GM23338 (cell line): ENCODE results near the gene RPUSD3. TPM values are rescaled to one million over a fixed set of nuclear protein-coding genes. Genes with fewer than 3 reads are reported as not detected.

ENCODE experiments used
- ATAC-seq: fragments of 200-7000 bp; cut with Tn5 transposase; 3 replicates; pipeline ENCODE4 v1.9.1; 2020
- DNase-seq: peaks from one replicate; pipeline ENCODE4 v3.0.0-alpha.2; 2015; ENCODE audit warnings: low spot score
- H2AFZ ChIP-seq: fragments of 200-600 bp; sonication (generic); 2 replicates; pipeline ENCODE4 v1.8.0; 2016; ENCODE audit warnings: antibody characterized with exemption, mild to moderate bottlenecking, moderate library complexity
- H3F3A ChIP-seq: fragments of 200-600 bp; sonication (generic); replicated peaks from 2 replicates; pipeline ENCODE4 v1.8.0; 2017; ENCODE audit warnings: antibody characterized with exemption, mixed run types, low read depth
- H3K27ac ChIP-seq: fragments of 200-600 bp; sonication (generic); 2 replicates; pipeline ENCODE4 v1.6.1; 2016; ENCODE audit warnings: low read depth
- H3K27me3 ChIP-seq: fragments of 200-600 bp; sonication (generic); 2 replicates; pipeline ENCODE4 v1.8.0; 2016; ENCODE audit warnings: mild to moderate bottlenecking, mixed run types, moderate library complexity; ENCODE audit not compliant: insufficient read depth
- H3K36me3 ChIP-seq: fragments of 200-600 bp; sonication (generic); 2 replicates; pipeline ENCODE4 v1.8.0; 2016; ENCODE audit warnings: mild to moderate bottlenecking; ENCODE audit not compliant: insufficient read depth
- H3K4me1 ChIP-seq: fragments of 200-600 bp; sonication (generic); 2 replicates; pipeline ENCODE4 v1.8.0; 2016; ENCODE audit warnings: mild to moderate bottlenecking, moderate library complexity; ENCODE audit not compliant: insufficient read depth
- H3K4me2 ChIP-seq: fragments of 200-600 bp; sonication (generic); 2 replicates; pipeline ENCODE4 v1.7.1; 2017; ENCODE audit warnings: mixed run types
- H3K4me3 ChIP-seq: fragments of 200-600 bp; sonication (generic); 2 replicates; pipeline ENCODE4 v1.6.1; 2016; ENCODE audit warnings: mixed run types
- H3K79me2 ChIP-seq: fragments of 200-600 bp; sonication (generic); replicated peaks from 2 replicates; pipeline ENCODE4 v1.8.0; 2017; ENCODE audit warnings: mild to moderate bottlenecking; ENCODE audit not compliant: insufficient read depth
- H3K9me2 ChIP-seq: fragments of 200-600 bp; sonication (generic); 2 replicates; pipeline ENCODE4 v1.8.0; 2017; ENCODE audit not compliant: insufficient read depth
- H4K20me1 ChIP-seq: fragments of 200-600 bp; sonication (generic); replicated peaks from 2 replicates; pipeline ENCODE4 v1.8.0; 2017; ENCODE audit warnings: mild to moderate bottlenecking; ENCODE audit not compliant: insufficient read depth
- H3K27ac Mint-ChIP-seq: 2 replicates; pipeline ENCODE4 v1.8.0; 2020; ENCODE audit warnings: inconsistent platforms, mild to moderate bottlenecking, moderate library complexity, mixed read lengths
- H3K27me3 Mint-ChIP-seq: 3 replicates; pipeline ENCODE4 v1.8.0; 2022; ENCODE audit warnings: low read depth, mild to moderate bottlenecking, moderate library complexity, mixed read lengths, inconsistent platforms; ENCODE audit not compliant: insufficient read depth, poor library complexity
- H3K36me3 Mint-ChIP-seq: 3 replicates; pipeline ENCODE4 v1.8.0; 2021; ENCODE audit warnings: low read depth, mild to moderate bottlenecking, inconsistent platforms, moderate library complexity, mixed read lengths
- H3K4me1 Mint-ChIP-seq: 3 replicates; pipeline ENCODE4 v1.8.0; 2020; ENCODE audit warnings: mild to moderate bottlenecking, inconsistent platforms, mixed read lengths
- H3K4me3 Mint-ChIP-seq: 3 replicates; pipeline ENCODE4 v1.8.0; 2021; ENCODE audit warnings: moderate library complexity, mild to moderate bottlenecking, inconsistent platforms, mixed read lengths
- H3K9me3 Mint-ChIP-seq: 3 replicates; pipeline ENCODE4 v1.8.0; 2020; ENCODE audit warnings: moderate library complexity, mild to moderate bottlenecking, inconsistent platforms, mixed read lengths
- CREB1 ChIP-seq: fragments of 250-450 bp; sonication (Bioruptor Pico); IDR thresholded peaks from 2 replicates; pipeline ENCODE4 v1.5.0; 2020; ENCODE audit warnings: low read depth, mild to moderate bottlenecking, moderate library complexity
- ETS1 ChIP-seq: IDR thresholded peaks from 2 replicates; pipeline ENCODE4 v1.6.1; 2016; ENCODE audit warnings: antibody characterized with exemption
- EZH2phosphoT487 ChIP-seq: fragments of 200-600 bp; sonication (generic); IDR thresholded peaks from one replicate; pipeline ENCODE4 v1.8.1; 2018; ENCODE audit warnings: antibody characterized with exemption; ENCODE audit not compliant: unreplicated experiment
- JUNB ChIP-seq: IDR thresholded peaks from one replicate; pipeline ENCODE4 v1.6.1; 2016; ENCODE audit warnings: antibody characterized with exemption; ENCODE audit not compliant: unreplicated experiment
- NANOG ChIP-seq: IDR thresholded peaks from 2 replicates; pipeline ENCODE4 v1.6.1; 2016; ENCODE audit warnings: antibody characterized with exemption, borderline replicate concordance
- POLR2AphosphoS5 ChIP-seq: IDR thresholded peaks from 2 replicates; pipeline ENCODE4 v1.6.1; 2016; ENCODE audit warnings: antibody characterized with exemption, low read depth
- REST ChIP-seq: IDR thresholded peaks from one replicate; pipeline ENCODE4 v1.6.1; 2018; ENCODE audit warnings: antibody characterized with exemption; ENCODE audit not compliant: unreplicated experiment
- STAT1 ChIP-seq: IDR thresholded peaks from one replicate; pipeline ENCODE4 v1.6.1; 2016; ENCODE audit warnings: antibody characterized with exemption; ENCODE audit not compliant: unreplicated experiment
- ZNF114 ChIP-seq: fragments of 250-450 bp; sonication (Bioruptor Pico); IDR thresholded peaks from 2 replicates; pipeline ENCODE4 v1.5.0; 2020; ENCODE audit warnings: mild to moderate bottlenecking, moderate library complexity
- ZNF331 ChIP-seq: fragments of 250-450 bp; sonication (Bioruptor Pico); IDR thresholded peaks from 2 replicates; pipeline ENCODE4 v1.5.0; 2020; ENCODE audit warnings: low read depth, mild to moderate bottlenecking, moderate library complexity
- polyA plus RNA-seq: library from polyadenylated mRNA; unstranded; fragments of >200 nt; fragmentation: Nextera tagmentation; extraction: Ambion mirVana; gene quantifications from 2 replicates; pipeline ENCODE4 v1.2.1, GENCODE V29; 2016
- total RNA-seq: library from RNA; depleted of rRNA; stranded (reverse); fragments of >200 nt; shearing (Covaris generic); gene quantifications from 2 replicates; pipeline ENCODE4 v1.2.3, GENCODE V29; 2014

The RPUSD3 gene
- total and polyA plus RNA-seq, 2 experiments from 2014 or later = 64.3 to 73.4 TPM

GRCh38 chr3:9881441-9881840 lies 37.6 kb upstream of the RPUSD3 start:
- Mint-ChIP-seq H3K4me1 (0 out of 3 replicates have a peak, but pooled peaks cover 3% of the 10 kb centered on the region), H3K36me3 (no peaks in the 10 kb centered on the region), H3K27me3 (peaks cover 2% of the 10 kb centered on the region), H3K27ac (no peak overlapping the region), H3K4me3 (no peak overlapping the region), H3K9me3 (no peaks in the 10 kb centered on the region)
- H4K20me1 ChIP-seq = no peaks in the 10 kb centered on the region
- H3K79me2 ChIP-seq = no peaks in the 10 kb centered on the region
- TF ChIP-seq EZH2phosphoT487 (no peak), POLR2AphosphoS5 (no peak), ZNF114 (CRISPR knock-in tag) (no peak), NANOG (no peak)
- H3K27ac ChIP-seq = no peak overlapping the region
- no peak for ATAC-seq
- no peaks in the 10 kb centered on the region for H3K4me1 ChIP-seq
- H3K4me2 ChIP-seq = no peak overlapping the region
- H3K4me3 ChIP-seq = no peak overlapping the region
- DNase-seq = no peak
- no peak overlapping the region for H2AFZ ChIP-seq
- H3K27me3 ChIP-seq = no peaks in the 10 kb centered on the region
- no peaks in the 10 kb centered on the region for H3K9me2 ChIP-seq
- no peaks in the 10 kb centered on the region for H3F3A ChIP-seq
- H3K36me3 ChIP-seq = no peaks in the 10 kb centered on the region

- no peak for DNase-seq
These were observed 36.2 kb upstream of the RPUSD3 start, which contains the start of gene CIDEC for GRCh38 chr3:9879830-9880549. TSS of gene CIDEC (minus strand) at chr3:9880253. CDS start at chr3:9878486, 1,767 bp downstream.

More at GRCh38 chr3:9879830-9880549, 36.2 kb upstream of the RPUSD3 start, which contains the start of gene CIDEC:
- no peak within 1 kb of the TSS for H3K4me3 ChIP-seq
- peaks cover 2% of the 10 kb centered on the region for H3K27me3 Mint-ChIP-seq
- H3F3A ChIP-seq = no peaks in the 10 kb centered on the region
- H3K36me3 ChIP-seq = no peaks in the 10 kb centered on the region
- no peaks in the 10 kb centered on the region for H3K9me2 ChIP-seq
- no peak for ATAC-seq
- H4K20me1 ChIP-seq = no peaks in the 10 kb centered on the region
- no peak within 1 kb of the TSS for H3K4me2 ChIP-seq
- TF ChIP-seq JUNB = no peak
- no peak for TF ChIP-seq ETS1
- no peak for TF ChIP-seq POLR2AphosphoS5
- TF ChIP-seq REST = no peak
- TF ChIP-seq CREB1 (CRISPR knock-in tag) = no peak
- TF ChIP-seq STAT1 = no peak
- TF ChIP-seq ZNF114 (CRISPR knock-in tag) = no peak
- no peak for TF ChIP-seq ZNF331 (CRISPR knock-in tag)
- no peak for TF ChIP-seq NANOG
- H3K4me1 ChIP-seq = no peaks in the 10 kb centered on the region
- 0 out of 3 replicates have a peak, but pooled peaks cover 3% of the 10 kb centered on the region for H3K4me1 Mint-ChIP-seq
- no peak within 1 kb of the TSS for H3K4me3 Mint-ChIP-seq
- H3K36me3 Mint-ChIP-seq = no peaks in the 10 kb centered on the region
- no peak within 1 kb of the TSS for H3K27ac Mint-ChIP-seq
- H2AFZ ChIP-seq = peak within 1 kb of the TSS; percentile 23; the same call in 1 of the 2 replicates
- H3K27me3 ChIP-seq = no peaks in the 10 kb centered on the region
- no peaks in the 10 kb centered on the region for H3K79me2 ChIP-seq
- no peak within 1 kb of the TSS for H3K27ac ChIP-seq
- no peaks in the 10 kb centered on the region for H3K9me3 Mint-ChIP-seq
